ENCODE data around the gene WDR41.
"Not testable (repeated sequence)": the region's sequence is repeated elsewhere in the genome, so short reads cannot be mapped to it uniquely, and the experiment has no call there.

Gene WDR41

GRCh38 chr5:77491783-77492652, at the start of gene WDR41:
Gene WDR41, minus strand, starts transcription at chr5:77492316. Its CDS starts 96 bp downstream, at chr5:77492220.
- peak; percentile 95 for DNase-seq (ENCODE audit: low spot score)

GRCh38 chr5:77531297-77531696, 39.2 kb upstream of the WDR41 start:
- DNase-seq (ENCODE audit: low spot score) = no peak

GRCh38 chr5:77518304-77518703, 26.2 kb upstream of the WDR41 start:
- DNase-seq (ENCODE audit: low spot score) = peak; percentile 28

- DNase-seq (ENCODE audit: low spot score) = no peak
Observed at GRCh38 chr5:77514457-77514856, 22.3 kb upstream of the WDR41 start.

GRCh38 chr5:77513321-77513720, 21.2 kb upstream of the WDR41 start:
- DNase-seq (ENCODE audit: low spot score) = no peak

- not testable (repeated sequence) for DNase-seq (ENCODE audit: low spot score)
Observed at GRCh38 chr5:77501132-77501531, 9.0 kb upstream of the WDR41 start.

- DNase-seq (ENCODE audit: low spot score) = no peak
Observed at GRCh38 chr5:77499973-77500372, 7.9 kb upstream of the WDR41 start.

GRCh38 chr5:77499441-77499840, 7.3 kb upstream of the WDR41 start:
- no peak for DNase-seq (ENCODE audit: low spot score)

- no peak for DNase-seq (ENCODE audit: low spot score)
Observed at GRCh38 chr5:77498952-77499351, 6.8 kb upstream of the WDR41 start.

GRCh38 chr5:77494935-77495334, 2.8 kb upstream of the WDR41 start:
- DNase-seq (ENCODE audit: low spot score) = no peak

- no peak for DNase-seq (ENCODE audit: low spot score)
Observed at GRCh38 chr5:77492653-77493000, 511 bp upstream of the WDR41 start.

GRCh38 chr5:77490741-77491344, 1.3 kb downstream of the WDR41 start:
- peak; percentile 44 for DNase-seq (ENCODE audit: low spot score)

GRCh38 chr5:77486344-77486962, 5.7 kb downstream of the WDR41 start:
- DNase-seq (ENCODE audit: low spot score) = no peak

- DNase-seq (ENCODE audit: low spot score) = no peak
Observed at GRCh38 chr5:77483682-77484081, 8.4 kb downstream of the WDR41 start.

GRCh38 chr5:77475041-77475440, 17.1 kb downstream of the WDR41 start:
- DNase-seq (ENCODE audit: low spot score) = not testable (repeated sequence)

- DNase-seq (ENCODE audit: low spot score) = not testable (repeated sequence)
Observed at GRCh38 chr5:77468875-77469274, 23.2 kb downstream of the WDR41 start.

- DNase-seq (ENCODE audit: low spot score) = no peak
Observed at GRCh38 chr5:77463905-77464304, 28.2 kb downstream of the WDR41 start.

GRCh38 chr5:77461287-77461686, 30.8 kb downstream of the WDR41 start:
- no peak for DNase-seq (ENCODE audit: low spot score)

- DNase-seq (ENCODE audit: low spot score) = no peak
Observed at GRCh38 chr5:77454123-77454522, 38.0 kb downstream of the WDR41 start.

GRCh38 chr5:77452351-77452750, 39.8 kb downstream of the WDR41 start:
- no peak for DNase-seq (ENCODE audit: low spot score)

GRCh38 chr5:77449981-77450380, 42.1 kb downstream of the WDR41 start:
- no peak for DNase-seq (ENCODE audit: low spot score)

GRCh38 chr5:77449277-77449676, 42.8 kb downstream of the WDR41 start:
- peak; percentile 10 for DNase-seq (ENCODE audit: low spot score)

- DNase-seq (ENCODE audit: low spot score) = no peak
Observed at GRCh38 chr5:77448831-77449230, 43.3 kb downstream of the WDR41 start.
